ENCODE measurements around the gene SPRY4. TPM values are rescaled to one million over a fixed set of nuclear protein-coding genes. Genes with fewer than 3 reads are reported as not detected.

SPRY4 gene
- total RNA-seq, 1 donor from 2014 or later: 23.4 TPM

GRCh38 chr5:142323480-142324135, 1.2 kb downstream of the SPRY4 start:
- Histone ChIP-seq H3K4me2 (ENCODE audit: low read length) (peak overlapping the region; percentile 97), H3K27ac (ENCODE audit: low read depth, low read length) (peak overlapping the region; percentile 80), H3K9me3 (ENCODE audit: insufficient read depth, low read depth, low read length) (no peaks in the 10 kb centered on the region), H3K4me1 (ENCODE audit: insufficient read depth, low read length) (peaks cover 68% of the 10 kb centered on the region), H4K20me1 (ENCODE audit: insufficient read depth, low read length) (peaks cover 60% of the 10 kb centered on the region), H3K9ac (ENCODE audit: low read length) (peak overlapping the region; percentile 90), H3K27me3 (ENCODE audit: insufficient read depth, low read length) (no peaks in the 10 kb centered on the region), H3K4me3 (ENCODE audit: insufficient read depth, low read depth, low read length) (peak overlapping the region; percentile 91), H3K79me2 (ENCODE audit: insufficient read depth, low read length) (peaks cover 76% of the 10 kb centered on the region), H3K36me3 (ENCODE audit: insufficient read depth, low read length) (peaks cover 7% of the 10 kb centered on the region), H2AFZ (ENCODE audit: low read depth, low read length) (peak overlapping the region; percentile 43)
- Mint-ChIP-seq H3K36me3 (ENCODE audit: low read depth, unreplicated experiment) (no peaks in the 10 kb centered on the region), H3K4me3 (ENCODE audit: unreplicated experiment) (peak overlapping the region; percentile 96), H3K4me1 (ENCODE audit: low read depth, unreplicated experiment) (peaks cover 56% of the 10 kb centered on the region), H3K27me3 (ENCODE audit: low read depth, unreplicated experiment) (no peaks in the 10 kb centered on the region), H3K27ac (ENCODE audit: unreplicated experiment) (peak overlapping the region; percentile 91), H3K9me3 (ENCODE audit: unreplicated experiment) (no peaks in the 10 kb centered on the region)
- no peak for FAIRE-seq
- TF ChIP-seq EZH2 (IDR thresholded peaks at IDR 0.05; ENCODE audit: insufficient read depth, low read length) (no peak), CTCF (IDR thresholded peaks at IDR 0.05; ENCODE audit: insufficient read depth, low read depth, low read length) (no peak)
- no peak for DNase-seq (ENCODE audit: low read depth)

GRCh38 chr5:142322747-142323479, 1.9 kb downstream of the SPRY4 start:
- no peak for TF ChIP-seq EZH2 (IDR thresholded peaks at IDR 0.05; ENCODE audit: insufficient read depth, low read length)
- no peak for TF ChIP-seq CTCF (IDR thresholded peaks at IDR 0.05; ENCODE audit: insufficient read depth, low read depth, low read length)
- DNase-seq (ENCODE audit: low read depth) (peak; percentile 39), FAIRE-seq (peak; percentile 47)
- H3K4me1 Mint-ChIP-seq (ENCODE audit: low read depth, unreplicated experiment): peaks cover 53% of the 10 kb centered on the region
- no peak overlapping the region for H2AFZ ChIP-seq (ENCODE audit: low read depth, low read length)
- H3K4me3 Mint-ChIP-seq (ENCODE audit: unreplicated experiment): peak overlapping the region; percentile 96
- H3K27ac ChIP-seq (ENCODE audit: low read depth, low read length): peak overlapping the region; percentile 80
- no peaks in the 10 kb centered on the region for H3K9me3 ChIP-seq (ENCODE audit: insufficient read depth, low read depth, low read length)
- H3K4me2 ChIP-seq (ENCODE audit: low read length): peak overlapping the region; percentile 97
- no peaks in the 10 kb centered on the region for H3K27me3 ChIP-seq (ENCODE audit: insufficient read depth, low read length)
- H3K79me2 ChIP-seq (ENCODE audit: insufficient read depth, low read length): peaks cover 83% of the 10 kb centered on the region
- no peaks in the 10 kb centered on the region for H3K9me3 Mint-ChIP-seq (ENCODE audit: unreplicated experiment)
- H3K27ac Mint-ChIP-seq (ENCODE audit: unreplicated experiment): peak overlapping the region; percentile 69
- peaks cover 64% of the 10 kb centered on the region for H3K4me1 ChIP-seq (ENCODE audit: insufficient read depth, low read length)
- H3K36me3 ChIP-seq (ENCODE audit: insufficient read depth, low read length): peaks cover 10% of the 10 kb centered on the region
- H3K9ac ChIP-seq (ENCODE audit: low read length): peak overlapping the region; percentile 90
- H3K4me3 ChIP-seq (ENCODE audit: insufficient read depth, low read depth, low read length): peak overlapping the region; percentile 91
- no peaks in the 10 kb centered on the region for H3K36me3 Mint-ChIP-seq (ENCODE audit: low read depth, unreplicated experiment)
- peaks cover 67% of the 10 kb centered on the region for H4K20me1 ChIP-seq (ENCODE audit: insufficient read depth, low read length)
- no peaks in the 10 kb centered on the region for H3K27me3 Mint-ChIP-seq (ENCODE audit: low read depth, unreplicated experiment)

Measured in astrocyte (in vitro differentiated cells and primary cell).